ENCODE measurements around the gene HOXB8.

The HOXB8 gene

DNA sequence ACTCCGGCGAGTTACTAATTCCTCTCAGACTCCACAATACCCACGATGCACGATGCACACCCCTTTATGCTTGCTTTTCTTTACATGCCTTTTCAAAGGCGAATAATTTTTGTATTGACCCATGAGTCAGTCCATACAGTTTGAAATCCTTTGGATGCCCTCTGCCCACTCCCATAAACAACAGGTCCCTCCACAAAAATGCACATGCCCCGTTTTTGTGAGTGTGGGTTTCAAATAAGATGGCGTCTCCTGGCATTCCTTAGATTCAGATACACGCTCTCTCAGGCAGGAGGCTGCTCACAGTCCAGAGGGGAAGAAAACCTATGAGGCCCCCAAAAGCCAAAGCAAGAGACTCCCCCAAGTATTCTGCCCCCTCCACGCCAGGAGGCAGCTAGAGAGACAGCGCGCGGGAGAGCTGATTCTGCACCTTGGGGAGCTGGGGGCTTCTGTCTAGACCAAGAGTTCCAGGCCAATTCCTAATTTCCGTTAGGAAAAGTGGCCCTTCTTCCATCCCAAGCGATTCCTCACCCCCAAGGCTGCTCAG, 30.6 kb upstream of the HOXB8 start:
- Histone ChIP-seq H3K36me3 (ENCODE audit: insufficient read depth, low read length) (no peaks in the 10 kb centered on the region), H3K9ac (ENCODE audit: insufficient read length) (no peak overlapping the region), H3K27ac (no peak overlapping the region), H3K9me3 (ENCODE audit: low read depth, low read length) (no peaks in the 10 kb centered on the region), H3K4me3 (no peak overlapping the region)
- DNase-seq (ENCODE audit: low read depth, low spot score) = no peak
- TF ChIP-seq EZH2 (IDR thresholded peaks at IDR 0.05) (no peak), POLR2AphosphoS5 (IDR thresholded peaks at IDR 0.05; ENCODE audit: borderline replicate concordance, low read depth, low read length) (no peak), FOXP2 (optimal IDR thresholded peaks at IDR 0.05; ENCODE audit: control extremely low read depth, extremely low read length, insufficient read depth) (no peak)

DNA sequence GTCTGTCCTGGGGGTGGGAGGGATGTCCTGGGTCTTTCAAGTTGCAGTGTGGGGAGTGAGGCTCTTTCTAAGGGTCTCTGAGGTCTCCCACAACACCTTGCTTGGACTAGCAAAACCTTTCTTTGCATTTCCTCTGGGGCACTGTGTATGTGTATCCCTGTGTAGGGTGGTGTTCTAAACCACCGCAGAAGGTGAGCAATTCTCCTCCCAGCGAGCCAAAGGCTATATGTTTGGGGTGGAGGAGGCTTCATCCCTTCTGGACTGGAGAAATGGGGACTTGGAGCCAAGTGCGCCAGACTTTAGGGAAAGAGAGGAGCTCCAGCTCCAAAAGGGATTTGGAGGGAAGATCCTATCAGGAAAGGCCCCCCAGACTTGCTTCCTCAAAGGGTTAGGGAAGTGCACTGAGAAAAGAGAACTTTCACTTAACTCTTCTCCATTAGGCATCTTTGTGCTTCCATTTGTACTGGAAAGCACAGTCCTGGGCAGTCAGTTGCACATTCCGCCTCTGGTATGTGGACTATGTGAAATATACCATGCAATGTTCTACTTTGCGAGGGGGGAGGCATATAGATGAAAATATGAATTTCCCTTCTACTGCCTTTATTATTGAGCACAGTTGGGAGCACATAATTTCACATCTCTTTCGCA, 29.9 kb upstream of the HOXB8 start:
- H3K36me3 ChIP-seq (ENCODE audit: insufficient read depth, low read length) = no peaks in the 10 kb centered on the region
- no peak overlapping the region for H3K9ac ChIP-seq (ENCODE audit: insufficient read length)
- H3K4me3 ChIP-seq = no peak overlapping the region
- DNase-seq (ENCODE audit: low read depth, low spot score) = no peak
- no peaks in the 10 kb centered on the region for H3K9me3 ChIP-seq (ENCODE audit: low read depth, low read length)
- TF ChIP-seq FOXP2 (optimal IDR thresholded peaks at IDR 0.05; ENCODE audit: control extremely low read depth, extremely low read length, insufficient read depth) = no peak
- no peak for TF ChIP-seq POLR2AphosphoS5 (IDR thresholded peaks at IDR 0.05; ENCODE audit: borderline replicate concordance, low read depth, low read length)
- no peak for TF ChIP-seq EZH2 (IDR thresholded peaks at IDR 0.05)
- H3K27ac ChIP-seq = no peak overlapping the region

DNA sequence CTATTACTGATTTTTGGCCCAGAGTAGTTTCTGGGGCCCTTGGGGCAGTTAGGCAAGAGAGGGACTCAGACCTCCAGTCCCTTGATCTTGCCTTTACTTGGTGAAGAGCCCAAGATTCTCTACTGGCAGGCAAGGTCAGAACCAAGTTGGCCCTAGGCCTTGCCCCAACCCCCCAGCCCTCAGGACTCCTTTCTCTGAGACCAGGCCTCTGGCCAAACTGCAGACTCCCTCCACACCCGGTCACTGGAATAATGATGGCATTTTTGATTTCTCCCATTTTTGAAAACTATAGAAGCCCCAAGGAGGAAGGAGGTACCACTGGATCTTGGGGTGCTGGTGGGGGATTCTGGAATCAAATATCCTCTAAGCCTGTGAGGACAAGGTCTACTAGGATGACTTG, 29.1 kb upstream of the HOXB8 start:
- Histone ChIP-seq H3K27ac (no peak overlapping the region), H3K9ac (ENCODE audit: insufficient read length) (no peak overlapping the region), H3K4me3 (no peak overlapping the region), H3K9me3 (ENCODE audit: low read depth, low read length) (no peaks in the 10 kb centered on the region), H3K36me3 (ENCODE audit: insufficient read depth, low read length) (no peaks in the 10 kb centered on the region)
- TF ChIP-seq EZH2 (IDR thresholded peaks at IDR 0.05) (no peak), POLR2AphosphoS5 (IDR thresholded peaks at IDR 0.05; ENCODE audit: borderline replicate concordance, low read depth, low read length) (no peak), FOXP2 (optimal IDR thresholded peaks at IDR 0.05; ENCODE audit: control extremely low read depth, extremely low read length, insufficient read depth) (no peak)
- no peak for DNase-seq (ENCODE audit: low read depth, low spot score)

DNA sequence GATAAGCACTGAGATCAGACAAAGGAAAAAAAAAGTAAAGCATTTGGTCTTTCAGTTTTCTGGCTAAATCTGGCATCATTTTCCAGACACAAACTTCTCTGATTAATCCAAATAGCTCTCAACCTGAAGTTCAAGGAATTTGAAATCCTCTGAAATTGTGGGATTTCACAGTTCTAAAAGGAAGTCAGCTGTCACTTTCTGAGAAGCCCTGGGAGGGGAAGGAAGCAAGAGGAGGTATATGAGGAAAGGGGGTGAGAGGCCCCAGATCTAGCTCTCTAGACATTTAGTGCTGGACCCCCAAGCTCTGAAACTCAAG, 28.6 kb upstream of the HOXB8 start:
- TF ChIP-seq FOXP2 (optimal IDR thresholded peaks at IDR 0.05; ENCODE audit: control extremely low read depth, extremely low read length, insufficient read depth) (no peak), POLR2AphosphoS5 (IDR thresholded peaks at IDR 0.05; ENCODE audit: borderline replicate concordance, low read depth, low read length) (no peak), EZH2 (IDR thresholded peaks at IDR 0.05) (no peak)
- no peaks in the 10 kb centered on the region for H3K36me3 ChIP-seq (ENCODE audit: insufficient read depth, low read length)
- no peak overlapping the region for H3K4me3 ChIP-seq
- DNase-seq (ENCODE audit: low read depth, low spot score) = no peak
- no peaks in the 10 kb centered on the region for H3K9me3 ChIP-seq (ENCODE audit: low read depth, low read length)
- H3K9ac ChIP-seq (ENCODE audit: insufficient read length) = no peak overlapping the region
- no peak overlapping the region for H3K27ac ChIP-seq

DNA sequence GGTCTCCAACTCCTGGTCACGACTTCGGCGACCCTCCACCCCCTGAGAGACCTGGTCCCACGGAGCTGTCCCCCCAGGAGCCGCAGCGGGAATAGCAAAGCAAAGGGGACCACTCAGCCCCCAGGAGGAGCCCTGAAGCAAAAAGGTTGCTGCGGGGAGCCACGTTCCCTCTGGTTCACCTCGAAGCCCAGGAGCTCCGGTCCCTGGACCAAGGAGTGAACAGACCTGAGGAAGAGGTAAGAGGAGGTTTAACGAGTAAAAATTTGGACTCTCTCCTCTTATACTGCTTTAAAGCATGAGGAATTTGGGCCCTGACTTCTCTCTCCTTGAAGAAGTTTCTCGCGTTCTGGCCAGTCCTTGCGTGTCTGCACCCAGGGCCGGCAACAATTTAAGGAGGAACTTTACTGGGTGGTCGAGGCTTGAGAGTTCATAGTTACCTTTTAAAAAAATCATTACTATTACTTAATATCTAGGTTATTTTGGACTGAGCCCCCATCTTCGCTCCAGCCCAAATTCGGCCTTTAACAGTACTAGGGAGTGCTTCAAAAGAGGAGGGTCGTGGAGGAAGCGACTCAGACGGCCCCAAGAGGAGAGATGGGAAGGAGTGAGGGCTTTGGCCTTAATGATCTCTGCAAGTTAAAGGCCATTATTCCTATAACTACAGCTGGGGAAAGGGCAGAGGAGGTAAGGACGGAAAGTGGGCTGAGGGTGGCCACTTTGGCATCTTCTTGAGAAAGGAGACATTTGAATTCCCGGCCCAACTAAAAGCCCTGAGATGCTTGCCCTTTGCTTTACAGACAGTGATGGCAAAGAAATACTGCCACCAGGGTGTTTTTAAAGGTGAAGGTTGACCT, 28.0 kb upstream of the HOXB8 start:
- no peaks in the 10 kb centered on the region for H3K36me3 ChIP-seq (ENCODE audit: insufficient read depth, low read length)
- no peak overlapping the region for H3K9ac ChIP-seq (ENCODE audit: insufficient read length)
- TF ChIP-seq EZH2 (IDR thresholded peaks at IDR 0.05) = no peak
- no peak for DNase-seq (ENCODE audit: low read depth, low spot score)
- no peak overlapping the region for H3K4me3 ChIP-seq
- H3K9me3 ChIP-seq (ENCODE audit: low read depth, low read length) = no peaks in the 10 kb centered on the region
- no peak overlapping the region for H3K27ac ChIP-seq

DNA sequence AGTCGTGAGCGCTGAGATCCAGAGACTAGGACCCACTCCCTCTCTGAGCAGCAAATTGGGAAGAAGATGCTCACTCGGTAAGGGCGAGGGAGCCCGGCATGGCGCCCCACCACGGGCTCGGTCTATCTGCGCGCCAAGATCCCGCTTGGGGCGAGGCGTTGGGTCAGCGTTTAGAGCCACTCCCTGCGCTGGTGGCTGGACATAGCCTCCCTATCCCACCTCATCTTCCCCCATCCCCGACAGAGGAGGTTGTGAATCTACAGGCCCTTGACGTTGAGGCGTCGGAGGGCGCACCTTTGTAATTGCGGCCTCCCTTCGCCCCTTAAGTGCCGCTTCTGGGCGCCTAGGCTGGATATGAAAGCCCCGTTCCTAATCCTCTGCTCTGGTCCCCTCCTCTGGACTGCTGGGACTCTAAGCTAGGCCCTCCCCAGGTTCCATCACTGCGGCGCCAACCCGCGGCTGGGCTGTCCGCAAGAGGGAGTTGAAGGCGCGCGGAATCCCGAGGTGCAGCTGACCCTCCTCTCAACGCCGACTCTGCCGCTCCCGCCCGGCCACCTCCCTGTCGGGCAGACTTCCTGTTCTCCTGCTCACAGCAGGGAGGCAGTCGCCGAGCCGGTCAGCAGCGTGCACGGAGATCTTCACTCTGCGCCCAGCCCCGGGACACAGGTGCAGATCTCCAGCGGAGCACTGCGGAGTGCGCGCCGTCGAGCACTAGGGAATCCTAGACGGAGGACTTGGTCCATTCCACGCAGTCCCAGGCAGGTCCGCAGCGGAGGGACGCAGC, 27.2 kb upstream of the HOXB8 start:
- no peak overlapping the region for H3K27ac ChIP-seq
- no peak for TF ChIP-seq FOXP2 (optimal IDR thresholded peaks at IDR 0.05; ENCODE audit: control extremely low read depth, extremely low read length, insufficient read depth)
- no peak for DNase-seq (ENCODE audit: low read depth, low spot score)

DNA sequence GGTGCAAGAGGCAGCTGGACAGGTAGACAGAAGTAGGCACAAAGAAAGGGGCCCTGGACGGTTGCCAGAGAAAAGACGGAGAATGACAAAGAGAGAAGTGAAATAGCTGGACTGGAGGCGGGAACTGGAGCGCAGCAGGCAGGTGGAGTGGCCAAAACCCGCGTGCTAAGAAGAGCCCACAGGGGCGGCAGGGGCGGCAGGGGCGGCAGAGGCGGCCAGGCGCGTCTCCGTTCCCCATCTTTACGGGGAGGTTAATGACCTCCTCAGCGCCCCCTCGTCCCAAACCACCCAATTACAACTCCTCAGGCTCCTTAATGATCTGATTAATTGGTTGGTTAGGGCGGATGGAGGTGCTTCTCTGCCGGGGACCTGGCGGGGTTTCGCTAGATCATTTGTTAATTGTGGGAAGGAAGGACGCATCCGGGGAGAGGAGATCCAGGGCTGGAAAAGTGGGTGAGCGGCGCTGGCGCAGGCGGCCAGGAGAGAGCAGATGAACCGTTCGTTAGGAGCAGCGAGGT, 26.5 kb upstream of the HOXB8 start:
- TF ChIP-seq POLR2AphosphoS5 (IDR thresholded peaks at IDR 0.05; ENCODE audit: borderline replicate concordance, low read depth, low read length) = no peak
- no peak for TF ChIP-seq FOXP2 (optimal IDR thresholded peaks at IDR 0.05; ENCODE audit: control extremely low read depth, extremely low read length, insufficient read depth)
- no peak for TF ChIP-seq EZH2 (IDR thresholded peaks at IDR 0.05)

More for the DNA sequence above, 27.2 kb upstream of the HOXB8 start:
- Histone ChIP-seq H3K9ac (ENCODE audit: insufficient read length) (no peak overlapping the region), H3K4me3 (no peak overlapping the region), H3K9me3 (ENCODE audit: low read depth, low read length) (no peaks in the 10 kb centered on the region), H3K36me3 (ENCODE audit: insufficient read depth, low read length) (no peaks in the 10 kb centered on the region)

DNA sequence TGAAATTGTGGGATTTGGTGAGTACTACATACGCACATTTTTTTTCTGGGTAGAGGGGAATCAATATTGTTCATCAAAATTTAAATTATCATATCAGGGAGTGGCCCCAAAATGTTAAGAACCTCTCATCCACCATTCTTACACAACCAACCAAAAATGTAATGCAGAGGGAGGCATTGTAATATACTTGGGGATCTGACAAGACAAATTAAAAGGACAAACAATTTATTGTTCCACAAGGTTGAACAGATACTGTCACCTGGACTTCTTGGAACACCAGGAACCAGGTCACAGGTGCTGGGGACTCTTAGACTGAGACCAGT, 25.7 kb upstream of the HOXB8 start:
- no peak overlapping the region for H3K9ac ChIP-seq (ENCODE audit: insufficient read length)
- TF ChIP-seq EZH2 (IDR thresholded peaks at IDR 0.05) (no peak), FOXP2 (optimal IDR thresholded peaks at IDR 0.05; ENCODE audit: control extremely low read depth, extremely low read length, insufficient read depth) (no peak), POLR2AphosphoS5 (IDR thresholded peaks at IDR 0.05; ENCODE audit: borderline replicate concordance, low read depth, low read length) (no peak)
- H3K36me3 ChIP-seq (ENCODE audit: insufficient read depth, low read length) = no peaks in the 10 kb centered on the region
- DNase-seq (ENCODE audit: low read depth, low spot score) = no peak
- no peak overlapping the region for H3K4me3 ChIP-seq
- H3K9me3 ChIP-seq (ENCODE audit: low read depth, low read length) = no peaks in the 10 kb centered on the region
- H3K27ac ChIP-seq = no peak overlapping the region

More for the DNA sequence above, 26.5 kb upstream of the HOXB8 start:
- H3K9me3 ChIP-seq (ENCODE audit: low read depth, low read length) = no peaks in the 10 kb centered on the region
- H3K36me3 ChIP-seq (ENCODE audit: insufficient read depth, low read length) = no peaks in the 10 kb centered on the region
- no peak overlapping the region for H3K27ac ChIP-seq
- no peak overlapping the region for H3K4me3 ChIP-seq
- H3K9ac ChIP-seq (ENCODE audit: insufficient read length) = no peak overlapping the region
- DNase-seq (ENCODE audit: low read depth, low spot score) = no peak
